KMS-11 (cell line): ENCODE results near the gene CEP128.

Source experiments
- H2AFZ ChIP-seq: fragments of 200-600 bp; sonication (generic); 2 replicates; pipeline ENCODE4 v1.6.1; 2016; ENCODE audit warnings: antibody characterized with exemption, mixed run types, low read depth
- H3K27ac ChIP-seq: fragments of 200-600 bp; sonication (generic); 2 replicates; pipeline ENCODE4 v1.6.1; 2016; ENCODE audit warnings: mild to moderate bottlenecking, mixed run types
- H3K27me3 ChIP-seq: fragments of 200-600 bp; sonication (generic); 2 replicates; pipeline ENCODE4 v1.6.1; 2017; ENCODE audit warnings: mild to moderate bottlenecking, low read depth, mixed run types, moderate library complexity; ENCODE audit not compliant: insufficient read depth
- H3K36me3 ChIP-seq: fragments of 200-600 bp; sonication (generic); 2 replicates; pipeline ENCODE4 v1.6.1; 2017; ENCODE audit warnings: mild to moderate bottlenecking, mixed run types; ENCODE audit not compliant: insufficient read depth
- H3K4me1 ChIP-seq: fragments of 200-600 bp; sonication (generic); 2 replicates; pipeline ENCODE4 v1.6.1; 2016; ENCODE audit warnings: mild to moderate bottlenecking, low read depth, mixed run types; ENCODE audit not compliant: poor library complexity, severe bottlenecking
- H3K4me2 ChIP-seq: fragments of 200-600 bp; sonication (generic); 2 replicates; pipeline ENCODE4 v1.7.0; 2016; ENCODE audit warnings: mild to moderate bottlenecking, mixed run types
- H3K4me3 ChIP-seq: fragments of 200-600 bp; sonication (generic); IDR thresholded peaks from 2 replicates; pipeline ENCODE4 v1.6.1; 2017; ENCODE audit warnings: low read depth, low read length, mixed read lengths; ENCODE audit not compliant: insufficient read depth
- H3K79me2 ChIP-seq: fragments of 200-600 bp; sonication (generic); 2 replicates; pipeline ENCODE4 v1.6.1; 2016; ENCODE audit warnings: low read depth, mixed run types; ENCODE audit not compliant: insufficient read depth
- H3K9ac ChIP-seq: fragments of 200-600 bp; sonication (generic); 2 replicates; pipeline ENCODE4 v1.6.1; 2016; ENCODE audit warnings: mild to moderate bottlenecking, mixed run types
- H4K20me1 ChIP-seq: fragments of 200-600 bp; sonication (generic); 2 replicates; pipeline ENCODE4 v1.6.1; 2016; ENCODE audit warnings: mild to moderate bottlenecking, mixed run types; ENCODE audit not compliant: insufficient read depth
- TF ChIP-seq, protein P1 (sequence below): fragments of 200-600 bp; sonication (generic); conservative IDR thresholded peaks from 2 replicates; pipeline ENCODE4 v1.6.1; 2017; ENCODE audit warnings: low read depth, mild to moderate bottlenecking, antibody characterized with exemption, low read length, moderate library complexity, mixed read lengths

The CEP128 gene

DNA sequence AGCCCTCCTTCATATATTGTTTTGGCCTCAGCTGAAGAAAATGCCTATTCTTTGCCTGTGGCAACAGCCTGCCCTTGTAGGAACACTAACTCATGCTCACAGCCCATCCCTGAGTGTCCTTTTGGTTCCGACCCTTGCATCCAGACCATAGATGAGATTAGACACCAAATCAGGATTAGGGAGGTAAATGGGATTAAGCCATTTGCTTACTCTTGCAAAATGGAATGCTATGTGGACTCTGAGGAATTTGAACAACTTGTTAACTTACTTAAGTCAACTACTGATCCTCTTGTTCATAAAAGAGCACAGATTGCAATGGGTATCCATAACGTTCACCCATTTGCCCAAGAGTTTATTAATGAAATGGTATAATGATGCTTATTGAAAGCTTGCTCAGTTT is 41.2 kb upstream of the CEP128 start:
- Histone ChIP-seq H3K36me3 (no peaks in the 10 kb centered on the region), H3K4me1 (peaks cover 47% of the 10 kb centered on the region), H3K4me3 (no peak overlapping the region), H4K20me1 (no peaks in the 10 kb centered on the region), H3K79me2 (no peaks in the 10 kb centered on the region), H2AFZ (no peak overlapping the region), H3K4me2 (no peak overlapping the region), H3K27ac (no peak overlapping the region), H3K27me3 (no peaks in the 10 kb centered on the region), H3K9ac (no peak overlapping the region)
- TF ChIP-seq, protein P1, sequence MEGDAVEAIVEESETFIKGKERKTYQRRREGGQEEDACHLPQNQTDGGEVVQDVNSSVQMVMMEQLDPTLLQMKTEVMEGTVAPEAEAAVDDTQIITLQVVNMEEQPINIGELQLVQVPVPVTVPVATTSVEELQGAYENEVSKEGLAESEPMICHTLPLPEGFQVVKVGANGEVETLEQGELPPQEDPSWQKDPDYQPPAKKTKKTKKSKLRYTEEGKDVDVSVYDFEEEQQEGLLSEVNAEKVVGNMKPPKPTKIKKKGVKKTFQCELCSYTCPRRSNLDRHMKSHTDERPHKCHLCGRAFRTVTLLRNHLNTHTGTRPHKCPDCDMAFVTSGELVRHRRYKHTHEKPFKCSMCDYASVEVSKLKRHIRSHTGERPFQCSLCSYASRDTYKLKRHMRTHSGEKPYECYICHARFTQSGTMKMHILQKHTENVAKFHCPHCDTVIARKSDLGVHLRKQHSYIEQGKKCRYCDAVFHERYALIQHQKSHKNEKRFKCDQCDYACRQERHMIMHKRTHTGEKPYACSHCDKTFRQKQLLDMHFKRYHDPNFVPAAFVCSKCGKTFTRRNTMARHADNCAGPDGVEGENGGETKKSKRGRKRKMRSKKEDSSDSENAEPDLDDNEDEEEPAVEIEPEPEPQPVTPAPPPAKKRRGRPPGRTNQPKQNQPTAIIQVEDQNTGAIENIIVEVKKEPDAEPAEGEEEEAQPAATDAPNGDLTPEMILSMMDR, result no peak

DNA sequence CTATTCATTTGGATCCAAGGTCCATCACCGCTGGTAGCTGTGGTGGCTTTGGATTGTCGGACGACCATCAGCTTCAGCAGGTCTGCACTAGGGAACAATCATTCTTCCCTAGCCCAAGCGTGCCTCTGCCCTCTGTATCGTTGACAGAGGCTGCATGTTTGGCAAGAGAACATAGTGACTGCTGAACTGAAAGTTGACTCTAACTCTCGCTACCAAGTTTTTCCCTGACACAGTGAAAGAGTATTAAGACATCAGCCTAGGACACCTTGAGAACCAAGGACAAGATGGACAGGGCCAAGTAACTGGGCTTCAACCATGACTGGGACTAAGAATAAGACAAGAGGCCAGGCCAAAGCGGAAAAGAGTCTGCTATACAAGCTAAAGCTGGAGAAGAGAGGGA is 40.1 kb upstream of the CEP128 start:
- Histone ChIP-seq H3K9ac (no peak overlapping the region), H3K27ac (no peak overlapping the region), H3K4me1 (peaks cover 47% of the 10 kb centered on the region), H3K4me2 (no peak overlapping the region), H3K4me3 (no peak overlapping the region), H3K27me3 (no peaks in the 10 kb centered on the region), H2AFZ (no peak overlapping the region), H3K36me3 (no peaks in the 10 kb centered on the region), H4K20me1 (no peaks in the 10 kb centered on the region), H3K79me2 (no peaks in the 10 kb centered on the region)
- TF ChIP-seq, protein P1, result no peak

DNA sequence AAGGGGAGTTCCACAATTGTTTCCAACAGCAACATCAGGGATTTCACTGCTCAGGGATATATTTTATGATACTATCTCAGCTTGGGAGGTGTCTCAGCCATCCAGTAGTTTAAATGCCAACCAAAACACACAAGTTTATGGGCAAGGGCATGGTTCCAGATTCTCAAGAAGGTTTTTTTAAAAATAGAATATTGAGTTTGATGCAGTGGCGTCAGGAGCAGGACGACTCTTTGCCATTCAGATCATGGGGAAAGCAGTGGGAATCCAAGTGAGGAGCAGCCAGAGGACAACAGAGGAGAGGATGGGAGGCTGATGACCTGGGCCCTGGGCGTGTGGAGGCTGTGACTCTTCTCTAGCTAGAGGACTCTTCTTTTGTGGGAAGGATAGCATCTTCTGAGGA is 39.6 kb upstream of the CEP128 start:
- no peaks in the 10 kb centered on the region for H3K79me2 ChIP-seq
- no peak overlapping the region for H2AFZ ChIP-seq
- no peaks in the 10 kb centered on the region for H3K27me3 ChIP-seq
- no peak overlapping the region for H3K4me2 ChIP-seq
- H3K4me1 ChIP-seq, result peaks cover 49% of the 10 kb centered on the region
- no peaks in the 10 kb centered on the region for H4K20me1 ChIP-seq
- no peak overlapping the region for H3K9ac ChIP-seq
- H3K27ac ChIP-seq, result no peak overlapping the region
- no peaks in the 10 kb centered on the region for H3K36me3 ChIP-seq
- H3K4me3 ChIP-seq, result no peak overlapping the region
- TF ChIP-seq, protein P1, result no peak

DNA sequence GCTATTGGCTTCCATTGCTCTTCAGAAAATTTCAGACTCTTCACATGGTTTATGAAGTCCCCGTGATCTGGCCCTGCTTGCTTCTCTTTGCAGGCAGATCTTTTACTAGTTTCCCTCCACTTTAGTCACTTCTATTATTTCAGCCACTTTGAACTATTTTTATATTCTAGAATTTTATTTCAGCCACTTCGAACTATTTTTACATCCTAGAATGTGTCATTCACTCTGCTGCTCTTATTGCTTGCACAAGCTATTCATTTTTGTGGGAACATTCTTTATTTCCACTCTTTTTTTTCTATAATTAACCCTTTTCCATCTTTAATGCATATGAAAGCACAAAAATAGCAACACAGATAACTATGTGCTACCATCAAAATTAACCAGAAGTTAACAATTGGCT is 38.4 kb upstream of the CEP128 start:
- Histone ChIP-seq H3K4me3 (no peak overlapping the region), H3K36me3 (no peaks in the 10 kb centered on the region), H3K27me3 (no peaks in the 10 kb centered on the region), H3K4me2 (no peak overlapping the region), H3K79me2 (no peaks in the 10 kb centered on the region), H3K9ac (no peak overlapping the region), H2AFZ (no peak overlapping the region), H3K27ac (no peak overlapping the region), H3K4me1 (peaks cover 40% of the 10 kb centered on the region), H4K20me1 (no peaks in the 10 kb centered on the region)
- TF ChIP-seq, protein P1, result no peak
